Gastrocnemius medialis (tissue), 4 donors: ENCODE data around the gene NUP205. TPM values are rescaled to one million over a fixed set of nuclear protein-coding genes. Genes with fewer than 3 reads are reported as not detected.
"Not testable (repeated sequence)": the region's sequence is repeated elsewhere in the genome, so short reads cannot be mapped to it uniquely, and the experiment has no call there.

Experiments used
- ATAC-seq, 2 donors: fragments of 150-250 bp; one replicate each; pipeline ENCODE4 v1.9.1; 2016
- DNase-seq, 2 donors: peaks; one replicate each; pipeline ENCODE4 v3.0.0-alpha.2; 2019
- H3K27ac ChIP-seq, 4 donors: fragments of 200-600 bp; sonication (generic); 1 replicate in 1 of 4; 2 replicates in 3 of 4; pipeline ENCODE4 v1.5.1; 2016 to 2018; ENCODE audit warnings: mild to moderate bottlenecking in 2 of 4, moderate library complexity in 1 of 4
- H3K27me3 ChIP-seq, 3 donors: fragments of 200-600 bp; sonication (generic) in 2 of 3; 1 replicate in 1 of 3; 2 replicates in 2 of 3; pipeline versions ENCODE4 v1.5.1 to v1.6.0; 2016 to 2019; ENCODE audit warnings: mild to moderate bottlenecking in 1 of 3, moderate library complexity in 1 of 3
- H3K36me3 ChIP-seq, 2 donors: fragments of 200-600 bp; sonication (generic) in 1 of 2; one replicate each; pipeline ENCODE4 v1.5.1; 2017 to 2018
- H3K4me1 ChIP-seq, 2 donors: fragments of 200-600 bp; sonication (generic) in 1 of 2; one replicate each; pipeline ENCODE4 v1.5.1; 2016 to 2017; ENCODE audit warnings: mild to moderate bottlenecking in 2 of 2
- H3K4me3 ChIP-seq, 4 donors: fragments of 200-600 bp; sonication (generic) in 3 of 4; 1 replicate in 1 of 4; 2 replicates in 3 of 4; pipeline ENCODE4 v1.5.1; 2016 to 2019; ENCODE audit warnings: mild to moderate bottlenecking in 2 of 4
- H3K9me3 ChIP-seq, 3 donors: fragments of 200-600 bp; sonication (generic) in 2 of 3; 1 replicate in 1 of 3; 2 replicates in 2 of 3; pipeline ENCODE4 v1.5.1; 2016 to 2019
- CTCF ChIP-seq, 5 experiments: fragments of 450-650 bp in 3 of 5; fragments of 200-600 bp in 2 of 5; sonication (generic) in 2 of 5; IDR thresholded peaks in 4 of 5; conservative IDR thresholded peaks in 1 of 5; 1 replicate in 4 of 5; 2 replicates in 1 of 5; pipeline ENCODE4 v1.5.1; 2016 to 2019; ENCODE audit warnings: antibody characterized with exemption in 5 of 5, mild to moderate bottlenecking in 3 of 5, moderate library complexity in 3 of 5
- POLR2A ChIP-seq, 2 donors: fragments of 450-650 bp; IDR thresholded peaks; one replicate each; pipeline ENCODE4 v1.6.1; 2017; ENCODE audit warnings: antibody characterized with exemption in 2 of 2, mild to moderate bottlenecking in 2 of 2, moderate library complexity in 2 of 2
- in situ Hi-C, 4 donors: fragments of 200-750 bp; cut with MboI; loops; one replicate each; pipeline versions ENCODE4 v1.15.0 to v1.8.0; 2017; ENCODE audit warnings: low sequenced_read_pairs in 4 of 4
- intact Hi-C: fragments of 100-400 bp; cut with DNase I; formaldehyde crosslinking; loops from one replicate; pipeline ENCODE4 v1.15.1; 2023; ENCODE audit warnings: low total_unique reads
- total RNA-seq, 4 donors: library from RNA; depleted of rRNA; stranded (reverse); fragments of >200 nt; gene quantifications; one replicate each; pipeline versions ENCODE4 v1.1.0 to v1.2.3, GENCODE V29; 2016

NUP205 gene
- total RNA-seq, 4 donors from 2014 or later, result 12.7 to 33.5 (median 23.6) TPM

GRCh38 chr7:135690566-135690965 lies 132.8 kb downstream of the NUP205 start:
- in situ Hi-C loops (no loop called here), intact Hi-C loops (no loop called here)
- no peaks in the 10 kb centered on the region for H3K27me3 ChIP-seq
- H3K36me3 ChIP-seq, result peaks cover 0 to 14% of the 10 kb centered on the region in 2 donors
- no peak overlapping the region for H3K4me3 ChIP-seq
- TF ChIP-seq CTCF (IDR thresholded peaks at IDR 0.05 in 4 of 5, conservative IDR thresholded peaks at IDR 0.05 in 1 of 5), result no peak
- no peak for TF ChIP-seq POLR2A (IDR thresholded peaks at IDR 0.05)
- DNase-seq (no peak), ATAC-seq (no peak)
- H3K9me3 ChIP-seq, result no peaks in the 10 kb centered on the region
- no peak overlapping the region for H3K27ac ChIP-seq
- peaks cover 6 to 9% of the 10 kb centered on the region in 2 donors for H3K4me1 ChIP-seq

GRCh38 chr7:135692055-135692454 lies 134.3 kb downstream of the NUP205 start:
- H3K36me3 ChIP-seq, result peaks cover 0 to 14% of the 10 kb centered on the region in 2 donors

GRCh38 chr7:135692606-135693005 lies 134.9 kb downstream of the NUP205 start:
- intact Hi-C loops, H3K4me3 ChIP-seq, ATAC-seq: not testable (repeated sequence)

More at GRCh38 chr7:135692055-135692454, 134.3 kb downstream of the NUP205 start:
- intact Hi-C loops, result no loop called here
- no peaks in the 10 kb centered on the region for H3K9me3 ChIP-seq
- ATAC-seq (no peak), DNase-seq (no peak)
- no peaks in the 10 kb centered on the region for H3K27me3 ChIP-seq
- TF ChIP-seq CTCF (IDR thresholded peaks at IDR 0.05 in 4 of 5, conservative IDR thresholded peaks at IDR 0.05 in 1 of 5), result no peak
- TF ChIP-seq POLR2A (IDR thresholded peaks at IDR 0.05), result no peak
- H3K4me1 ChIP-seq, result peaks cover 6 to 9% of the 10 kb centered on the region in 2 donors
- H3K27ac ChIP-seq, result no peak overlapping the region
- in situ Hi-C loops, result no loop called here
- no peak overlapping the region for H3K4me3 ChIP-seq

GRCh38 chr7:135693558-135693957 lies 135.8 kb downstream of the NUP205 start:
- Histone ChIP-seq H3K4me3 (no peak overlapping the region), H3K27ac (no peak overlapping the region), H3K9me3 (no peaks in the 10 kb centered on the region), H3K4me1 (peaks cover 6 to 9% of the 10 kb centered on the region in 2 donors), H3K27me3 (no peaks in the 10 kb centered on the region), H3K36me3 (peaks cover 0 to 8% of the 10 kb centered on the region in 2 donors)
- no peak for TF ChIP-seq POLR2A (IDR thresholded peaks at IDR 0.05)
- TF ChIP-seq CTCF (IDR thresholded peaks at IDR 0.05 in 4 of 5, conservative IDR thresholded peaks at IDR 0.05 in 1 of 5), result no peak
- no peak for DNase-seq
- in situ Hi-C loops (no loop called here), intact Hi-C loops (no loop called here)
- no peak for ATAC-seq

More at GRCh38 chr7:135692606-135693005, 134.9 kb downstream of the NUP205 start:
- in situ Hi-C loops, H3K4me1 ChIP-seq, H3K27me3 ChIP-seq, H3K27ac ChIP-seq, H3K9me3 ChIP-seq, DNase-seq: not testable (repeated sequence)
- H3K36me3 ChIP-seq, result peaks cover 0 to 11% of the 10 kb centered on the region in 2 donors

- peak in 1 of 2 donors; percentile 24 for ATAC-seq
- TF ChIP-seq CTCF (IDR thresholded peaks at IDR 0.05 in 4 of 5, conservative IDR thresholded peaks at IDR 0.05 in 1 of 5) (no peak), POLR2A (IDR thresholded peaks at IDR 0.05) (no peak)
- Histone ChIP-seq H3K4me1 (peaks cover 6 to 9% of the 10 kb centered on the region in 2 donors), H3K27ac (no peak overlapping the region), H3K9me3 (no peaks in the 10 kb centered on the region), H3K36me3 (peaks cover 0 to 6% of the 10 kb centered on the region in 2 donors), H3K27me3 (no peaks in the 10 kb centered on the region), H3K4me3 (no peak overlapping the region)
- in situ Hi-C loops, result no loop called here
- no peak for DNase-seq
- intact Hi-C loops, result no loop called here
These were observed 139.7 kb downstream of the NUP205 start for GRCh38 chr7:135697276-135698049.

Other genes with a start within 250 kb of the NUP205 start
- 10 to 100 TPM; 25.5 to 38.1 (median 30.7) TPM for gene CNOT4, start 47.8 kb upstream of the NUP205 start, total RNA-seq
- gene STMP1, start 104.6 kb downstream of the NUP205 start, total RNA-seq, result 10 to 100 TPM in 3 of 4 donors, 1 to 10 TPM in 1; 7.7 to 19.9 (median 11.8) TPM
- gene SLC13A4, start 170.3 kb downstream of the NUP205 start, total RNA-seq, result not detected
- 1 to 10 TPM in 2 of 4 donors, under 1 TPM in 1, not detected in 1; 0.65 to 1.9 (median 1.4) TPM for gene FAM180A, start 190.9 kb downstream of the NUP205 start, total RNA-seq